ENCODE data around the gene FAM13A. TPM values are rescaled to one million over a fixed set of nuclear protein-coding genes. Genes with fewer than 3 reads are reported as not detected.

The FAM13A gene
- total RNA-seq, 4 donors from 2014 or later = 72.3 to 105 (median 90.0) TPM

- no peak overlapping the region for H3K4me3 ChIP-seq
- H3K4me1 ChIP-seq = no peaks in the 10 kb centered on the region
- no peaks in the 10 kb centered on the region for H3K9me3 ChIP-seq
- no peaks in the 10 kb centered on the region for H3K27me3 ChIP-seq
- TF ChIP-seq CTCF (IDR thresholded peaks at IDR 0.05) (no peak), POLR2A (IDR thresholded peaks at IDR 0.05) (no peak)
- no peaks in the 10 kb centered on the region for H3K36me3 ChIP-seq
- no peak overlapping the region for H3K27ac ChIP-seq
- DNase-seq = no peak
Observed at GRCh38 chr4:88940506-88940905, 116.5 kb downstream of the FAM13A start.

GRCh38 chr4:88939697-88940096 is 117.3 kb downstream of the FAM13A start:
- no peak for TF ChIP-seq CTCF (IDR thresholded peaks at IDR 0.05)
- no peak for TF ChIP-seq POLR2A (IDR thresholded peaks at IDR 0.05)

GRCh38 chr4:88938138-88938537 is 118.8 kb downstream of the FAM13A start:
- Histone ChIP-seq H3K36me3 (no peaks in the 10 kb centered on the region), H3K9me3 (no peaks in the 10 kb centered on the region), H3K4me3 (no peak overlapping the region), H3K4me1 (no peaks in the 10 kb centered on the region), H3K27me3 (no peaks in the 10 kb centered on the region), H3K27ac (no peak overlapping the region)
- TF ChIP-seq CTCF (IDR thresholded peaks at IDR 0.05) (no peak), POLR2A (IDR thresholded peaks at IDR 0.05) (no peak)
- DNase-seq = no peak

More at GRCh38 chr4:88939697-88940096, 117.3 kb downstream of the FAM13A start:
- no peak for DNase-seq
- no peaks in the 10 kb centered on the region for H3K36me3 ChIP-seq
- H3K4me1 ChIP-seq = no peaks in the 10 kb centered on the region
- no peak overlapping the region for H3K27ac ChIP-seq
- no peaks in the 10 kb centered on the region for H3K27me3 ChIP-seq
- H3K9me3 ChIP-seq = no peaks in the 10 kb centered on the region
- H3K4me3 ChIP-seq = no peak overlapping the region

GRCh38 chr4:88937081-88937480 is 119.9 kb downstream of the FAM13A start:
- TF ChIP-seq CTCF (IDR thresholded peaks at IDR 0.05) = no peak
- no peak for TF ChIP-seq POLR2A (IDR thresholded peaks at IDR 0.05)
- no peak overlapping the region for H3K4me3 ChIP-seq
- H3K4me1 ChIP-seq = no peaks in the 10 kb centered on the region

GRCh38 chr4:88933414-88934160 is 123.4 kb downstream of the FAM13A start:
- Histone ChIP-seq H3K36me3 (no peaks in the 10 kb centered on the region), H3K27me3 (no peaks in the 10 kb centered on the region), H3K4me3 (no peak overlapping the region), H3K4me1 (no peaks in the 10 kb centered on the region), H3K9me3 (no peaks in the 10 kb centered on the region), H3K27ac (no peak overlapping the region)
- TF ChIP-seq CTCF (IDR thresholded peaks at IDR 0.05) (no peak), POLR2A (IDR thresholded peaks at IDR 0.05) (no peak)
- DNase-seq = no peak

More at GRCh38 chr4:88937081-88937480, 119.9 kb downstream of the FAM13A start:
- DNase-seq = no peak
- Histone ChIP-seq H3K27ac (no peak overlapping the region), H3K27me3 (no peaks in the 10 kb centered on the region), H3K9me3 (no peaks in the 10 kb centered on the region), H3K36me3 (no peaks in the 10 kb centered on the region)
